HT1080 (cell line): Measurements from ENCODE around the gene UPF2. TPM values are rescaled to one million over a fixed set of nuclear protein-coding genes. Genes with fewer than 3 reads are reported as not detected.
"Not testable (repeated sequence)": the region's sequence is repeated elsewhere in the genome, so short reads cannot be mapped to it uniquely, and the experiment has no call there.

ENCODE experiments used
- DNase-seq: peaks from one replicate; pipeline ENCODE4 v3.0.0-alpha.2; 2015; ENCODE audit warnings: low read depth
- total RNA-seq: library from RNA; depleted of rRNA; stranded (reverse); fragments of >200 nt; shearing (Covaris generic); gene quantifications from 2 replicates; pipeline ENCODE4 v1.2.3, GENCODE V29; 2014

UPF2 gene
- total RNA-seq, 1 experiment from 2014 or later: 15.9 TPM

GRCh38 chr10:11975795-11976194 lies 66.8 kb downstream of the UPF2 start:
- no peak for DNase-seq

GRCh38 chr10:11972523-11972922 lies 70.1 kb downstream of the UPF2 start:
- DNase-seq: not testable (repeated sequence)

- DNase-seq: no peak
Measured at GRCh38 chr10:11962176-11962575, 80.4 kb downstream of the UPF2 start.

- DNase-seq: no peak
Measured at GRCh38 chr10:11961771-11962170, 80.8 kb downstream of the UPF2 start.

- no peak for DNase-seq
Measured at GRCh38 chr10:11959966-11960365, 82.6 kb downstream of the UPF2 start.

- DNase-seq: no peak
Measured at GRCh38 chr10:11958956-11959355, 83.7 kb downstream of the UPF2 start.

GRCh38 chr10:11951695-11952094 lies 90.9 kb downstream of the UPF2 start:
- DNase-seq: no peak

- no peak for DNase-seq
Measured at GRCh38 chr10:11950325-11951018, 92.1 kb downstream of the UPF2 start.

GRCh38 chr10:11949152-11949551 lies 93.5 kb downstream of the UPF2 start:
- DNase-seq: no peak

GRCh38 chr10:11946652-11947051 lies 96.0 kb downstream of the UPF2 start:
- DNase-seq: no peak

GRCh38 chr10:11936389-11937152 lies 106.0 kb downstream of the UPF2 start:
- no peak for DNase-seq

GRCh38 chr10:11934262-11934661 lies 108.3 kb downstream of the UPF2 start:
- DNase-seq: no peak

- DNase-seq: no peak
Measured at GRCh38 chr10:11933577-11934223, 108.9 kb downstream of the UPF2 start.

- no peak for DNase-seq
Measured at GRCh38 chr10:11931038-11931437, 111.6 kb downstream of the UPF2 start.

- DNase-seq: no peak
Measured at GRCh38 chr10:11930312-11930978, 112.2 kb downstream of the UPF2 start.

GRCh38 chr10:11927746-11928145 lies 114.9 kb downstream of the UPF2 start:
- DNase-seq: no peak

- no peak for DNase-seq
Measured at GRCh38 chr10:11921800-11922392, 120.7 kb downstream of the UPF2 start.

GRCh38 chr10:11919271-11919670 lies 123.3 kb downstream of the UPF2 start:
- no peak for DNase-seq

- no peak for DNase-seq
Measured at GRCh38 chr10:11918384-11918783, 124.2 kb downstream of the UPF2 start.

GRCh38 chr10:11913079-11913641 lies 129.4 kb downstream of the UPF2 start:
- DNase-seq: no peak

GRCh38 chr10:11910102-11910501 lies 132.5 kb downstream of the UPF2 start:
- DNase-seq: no peak
